ENCODE results near the gene PYGB.
"Not testable (repeated sequence)": the region's sequence is repeated elsewhere in the genome, so short reads cannot be mapped to it uniquely, and the experiment has no call there.

PYGB gene

DNA sequence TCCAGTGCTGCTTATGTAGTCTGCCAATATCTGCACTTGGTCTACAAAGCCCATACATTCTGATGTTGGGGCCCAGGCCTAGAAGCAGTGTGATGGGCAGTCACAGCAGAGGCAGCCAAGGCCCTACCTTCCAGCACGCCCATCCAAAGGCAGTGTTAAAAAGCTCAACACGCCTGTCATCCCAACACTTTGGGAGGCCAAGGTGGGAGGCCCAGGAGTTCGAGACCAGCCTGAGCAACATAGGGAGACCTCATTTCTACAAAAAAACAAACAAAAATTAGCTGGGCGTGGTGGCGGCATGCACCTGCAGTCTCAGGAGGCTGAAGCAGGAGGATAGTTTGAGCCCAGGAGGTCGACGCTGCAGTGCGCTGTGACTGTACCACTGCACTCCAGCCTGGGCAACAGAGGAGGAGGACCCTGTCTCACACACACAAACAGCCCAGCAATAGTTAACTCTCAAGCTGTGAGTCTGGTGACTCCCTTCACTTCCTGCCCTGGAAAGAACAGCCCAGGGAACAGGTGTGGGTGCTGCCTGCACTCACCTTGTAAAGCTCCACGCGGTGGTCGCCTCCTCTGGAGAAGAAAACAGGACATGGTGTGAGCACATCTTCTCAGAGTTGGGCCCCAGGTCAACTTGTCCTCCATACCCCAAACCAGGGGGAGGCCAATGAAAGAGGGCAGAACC is 68.8 kb downstream of the PYGB start:
- no peak for DNase-seq

DNA sequence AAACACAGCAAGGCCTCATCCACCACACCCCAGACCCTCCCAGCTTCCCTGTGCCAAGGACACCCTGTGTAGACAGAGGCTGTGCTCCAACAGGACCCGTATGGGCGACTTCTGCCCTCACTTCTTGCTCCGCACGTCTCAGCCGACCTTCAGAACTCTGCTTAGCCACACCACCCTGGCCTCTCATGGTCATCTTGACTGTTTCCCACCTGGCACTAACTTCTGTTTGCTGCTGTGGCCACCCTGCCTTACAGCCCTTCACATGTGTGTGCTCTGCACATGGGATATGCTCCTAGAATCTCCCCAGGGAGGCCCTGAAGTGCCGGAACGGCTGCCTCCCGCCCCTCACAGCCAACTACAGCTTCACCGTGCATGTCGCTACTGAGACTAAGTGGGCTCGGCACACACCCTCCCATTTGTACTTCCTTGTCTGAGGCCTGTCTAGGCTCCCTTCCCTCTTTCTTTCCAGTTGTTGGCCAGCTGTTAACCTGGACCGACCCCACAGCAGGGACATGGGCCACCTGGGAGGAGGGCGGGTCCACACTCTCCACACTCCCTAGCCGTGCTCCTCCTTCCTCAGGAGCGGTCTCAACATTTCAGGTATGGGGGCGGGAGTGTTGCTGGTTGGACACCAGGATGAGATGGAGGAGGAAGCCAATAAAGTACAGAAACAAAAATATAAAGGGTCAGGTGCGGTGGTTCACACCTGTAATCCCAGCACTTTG is 69.6 kb downstream of the PYGB start:
- DNase-seq: peak; percentile 81

- no peak for DNase-seq
These were observed 70.8 kb downstream of the PYGB start for GRCh38 chr20:25318471-25319240.

DNA sequence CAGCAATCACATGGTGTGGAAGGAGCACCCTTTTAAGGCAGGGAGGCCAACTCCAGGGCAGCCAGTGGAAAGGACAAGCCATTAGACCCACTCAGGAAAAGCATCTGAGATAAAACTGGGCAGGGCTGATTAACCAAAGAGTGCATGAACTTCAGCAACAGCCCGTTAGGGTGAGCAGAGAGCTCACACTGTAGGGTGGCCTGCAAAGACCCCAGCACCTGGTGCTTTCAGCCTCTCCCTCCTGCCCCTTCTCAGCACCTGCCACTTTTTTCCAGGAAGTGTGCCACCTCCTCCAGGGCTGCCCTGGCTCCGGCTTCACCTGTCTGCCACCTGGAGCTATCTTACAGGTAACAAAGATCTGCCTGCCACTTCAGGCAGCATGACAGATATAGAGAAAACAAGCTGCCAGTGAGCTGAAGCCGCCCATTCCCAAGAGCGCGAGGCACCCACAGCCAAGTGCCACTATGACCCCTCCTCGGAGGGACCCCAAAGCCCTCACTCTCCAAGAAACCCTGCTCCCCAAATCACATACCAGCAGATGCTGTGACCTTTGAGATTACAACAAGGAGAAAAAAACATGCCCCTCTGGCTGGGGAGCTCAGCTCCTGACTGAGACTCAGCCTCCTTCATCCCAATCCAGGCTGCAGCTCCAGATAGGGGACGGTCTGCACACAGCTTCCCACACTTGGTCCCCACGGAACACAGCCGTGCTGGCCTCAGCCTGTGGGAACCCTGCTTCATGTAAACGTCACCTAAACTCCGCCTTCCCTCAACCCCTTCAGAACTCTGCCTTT is 71.6 kb downstream of the PYGB start:
- DNase-seq: peak; percentile 70

- peak; percentile 47 for DNase-seq
These were observed 72.3 kb downstream of the PYGB start for GRCh38 chr20:25320035-25320800.

GRCh38 chr20:25321262-25321831 is 73.5 kb downstream of the PYGB start:
- no peak for DNase-seq

- DNase-seq: no peak
These were observed 74.1 kb downstream of the PYGB start for GRCh38 chr20:25321991-25322390.

- no peak for DNase-seq
These were observed 75.8 kb downstream of the PYGB start for GRCh38 chr20:25323496-25324246.

DNA sequence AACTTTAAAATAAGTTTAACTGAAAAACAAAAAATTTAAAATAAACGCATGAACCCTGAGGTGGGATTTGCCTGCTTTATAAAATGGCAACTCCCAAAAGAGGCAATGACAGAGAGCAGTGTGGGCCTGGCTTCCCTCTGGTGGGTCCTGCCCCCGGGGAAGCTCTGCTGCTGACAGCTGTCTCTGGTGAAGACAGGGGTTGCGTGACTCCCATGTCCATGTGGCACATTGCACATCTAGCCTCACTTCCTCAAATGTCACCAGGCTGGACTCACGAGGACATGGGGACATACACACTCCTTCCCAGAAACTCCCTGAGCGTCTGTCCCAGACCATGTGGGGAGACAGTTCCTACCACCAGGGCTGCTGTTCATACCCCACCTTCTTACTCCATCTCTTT is 76.5 kb downstream of the PYGB start:
- no peak for DNase-seq

- DNase-seq: no peak
These were observed 77.2 kb downstream of the PYGB start for GRCh38 chr20:25325073-25325472.

- no peak for DNase-seq
These were observed 78.1 kb downstream of the PYGB start for GRCh38 chr20:25325997-25326396.

DNA sequence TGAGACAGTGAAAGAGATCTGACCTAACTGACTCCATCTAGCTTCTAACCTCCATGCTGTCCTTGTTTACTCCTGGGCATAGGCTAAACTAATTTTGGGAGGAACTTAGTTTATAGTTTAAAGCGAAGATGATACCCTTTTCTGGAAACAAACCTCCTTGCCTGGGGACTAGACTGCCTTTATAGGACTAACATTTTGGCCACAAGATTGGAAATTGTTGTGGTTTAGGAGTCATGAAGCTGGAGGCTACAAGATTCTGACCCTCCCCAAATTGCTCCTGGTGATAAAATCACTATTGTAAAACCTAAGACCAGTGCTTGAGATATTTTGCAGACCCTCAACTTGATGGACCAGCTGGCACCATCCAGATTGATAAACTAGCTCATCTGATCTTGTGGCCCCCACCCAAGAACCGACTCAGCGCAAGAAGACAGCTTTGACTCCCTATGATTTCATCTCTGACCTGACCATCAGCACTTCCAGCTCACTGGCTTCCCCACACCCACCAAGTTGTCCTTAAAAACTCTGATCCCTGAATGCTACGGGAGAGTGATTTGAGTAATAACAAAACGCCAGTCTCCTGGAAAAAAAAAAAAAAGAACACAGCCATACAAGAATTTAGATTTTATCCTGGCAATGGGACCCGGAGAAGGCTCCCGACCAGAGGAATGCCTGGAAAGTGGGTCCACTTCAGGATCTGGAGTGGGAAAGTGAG is 79.8 kb downstream of the PYGB start:
- no peak for DNase-seq

DNA sequence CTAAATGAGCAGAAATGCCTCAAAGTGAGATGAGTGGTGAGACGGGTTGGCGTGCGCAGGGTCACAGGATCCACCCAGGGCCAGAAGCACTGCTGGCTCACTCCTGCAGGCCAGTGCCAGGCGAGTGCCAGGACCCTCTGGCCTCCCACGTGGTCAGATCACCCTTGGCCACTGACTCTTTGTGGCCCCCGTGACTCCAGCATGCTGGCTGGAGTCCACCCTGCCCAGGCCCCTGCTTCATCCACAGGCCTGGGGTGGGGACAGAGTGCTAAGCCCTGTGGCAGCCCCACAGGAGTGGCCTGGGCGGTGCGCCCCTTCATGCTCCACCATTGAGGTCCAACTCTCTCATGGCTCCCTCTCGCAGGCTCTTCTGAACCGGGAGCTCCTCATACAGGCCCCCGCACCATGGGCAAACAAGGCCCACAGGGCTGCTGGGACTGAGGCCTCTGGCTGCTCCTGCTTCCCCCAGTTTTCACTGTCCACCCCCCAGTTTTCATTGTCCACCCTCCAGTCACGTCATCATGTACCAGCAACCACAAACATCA is 81.1 kb downstream of the PYGB start:
- no peak for DNase-seq

DNA sequence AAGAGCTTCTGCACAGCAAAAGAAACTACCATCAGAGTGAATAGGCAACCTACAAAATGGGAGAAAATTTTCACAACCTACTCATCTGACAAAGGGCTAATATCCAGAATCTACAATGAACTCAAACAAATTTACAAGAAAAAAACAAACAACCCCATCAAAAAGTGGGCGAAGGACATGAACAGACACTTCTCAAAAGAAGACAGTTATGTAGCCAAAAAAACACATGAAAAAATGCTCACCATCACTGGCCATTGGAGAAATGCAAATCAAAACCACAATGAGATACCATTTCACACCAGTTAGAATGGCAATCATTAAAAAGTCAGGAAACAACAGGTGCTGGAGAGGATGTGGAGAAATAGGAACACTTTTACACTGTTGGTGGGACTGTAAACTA is 87.1 kb downstream of the PYGB start:
- not testable (repeated sequence) for DNase-seq

GRCh38 chr20:25336561-25337422 is 88.9 kb downstream of the PYGB start:
- no peak for DNase-seq

DNA sequence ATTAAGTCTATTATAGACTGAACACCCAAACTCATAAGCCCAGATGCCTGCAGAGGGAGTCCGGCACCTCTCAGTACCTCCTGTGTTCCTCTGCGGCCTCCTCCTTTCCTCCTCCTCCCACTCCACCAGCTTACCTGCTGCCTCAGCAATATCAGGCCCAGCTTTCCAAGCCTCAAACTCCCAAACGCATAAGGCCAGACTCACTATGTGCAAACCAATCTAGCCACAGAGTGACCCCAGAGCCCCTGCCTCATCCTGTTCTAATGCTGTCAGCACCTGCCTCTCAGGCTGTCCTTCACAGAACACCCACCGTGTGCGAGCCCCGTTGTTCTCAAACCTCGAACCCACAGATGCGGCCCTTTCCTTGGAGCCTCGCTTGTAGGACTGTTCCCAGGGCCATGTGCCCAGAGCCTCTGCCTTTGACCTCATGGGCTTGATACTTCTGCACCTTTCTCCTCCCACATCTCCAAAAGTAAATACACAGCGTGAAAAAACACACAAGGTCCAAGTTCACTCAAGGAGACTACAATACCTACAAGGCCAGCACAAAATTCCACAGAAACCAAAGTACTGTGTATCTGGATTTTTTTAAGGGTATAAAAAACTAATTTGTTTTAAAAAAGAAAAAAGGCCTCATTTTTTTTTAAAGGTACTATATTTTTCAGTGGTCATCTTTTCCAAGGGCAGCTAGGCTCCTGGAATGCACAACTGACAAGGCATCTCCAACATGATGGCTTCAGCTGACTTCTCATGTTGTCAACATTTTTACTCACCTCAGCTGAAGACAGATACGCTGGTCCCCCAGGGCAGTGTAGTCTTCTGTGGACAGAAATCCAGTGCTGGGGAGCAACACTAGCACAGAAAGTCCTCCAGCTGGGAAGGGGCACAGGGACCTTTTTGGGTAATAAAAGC is 90.5 kb downstream of the PYGB start:
- no peak for DNase-seq

DNA sequence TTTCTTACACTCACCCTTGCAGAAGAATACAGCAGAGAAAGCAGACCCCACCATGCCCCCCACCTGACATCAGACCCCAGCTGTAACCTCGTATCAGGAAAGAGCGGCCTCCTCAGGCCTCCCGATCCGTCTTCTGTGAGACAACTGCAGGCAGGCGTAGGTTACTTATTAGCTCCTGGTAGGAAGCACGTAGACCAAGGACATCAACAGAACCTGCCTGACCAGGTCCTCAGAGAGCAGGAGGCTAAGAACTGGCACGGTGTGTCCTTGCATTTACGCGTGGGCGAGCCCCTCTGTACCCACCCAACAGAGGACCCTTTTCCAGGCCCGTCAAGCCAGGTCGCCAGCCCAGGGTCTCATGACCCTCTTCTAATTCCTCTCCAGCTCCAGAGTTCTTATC is 91.7 kb downstream of the PYGB start:
- DNase-seq: no peak

DNA sequence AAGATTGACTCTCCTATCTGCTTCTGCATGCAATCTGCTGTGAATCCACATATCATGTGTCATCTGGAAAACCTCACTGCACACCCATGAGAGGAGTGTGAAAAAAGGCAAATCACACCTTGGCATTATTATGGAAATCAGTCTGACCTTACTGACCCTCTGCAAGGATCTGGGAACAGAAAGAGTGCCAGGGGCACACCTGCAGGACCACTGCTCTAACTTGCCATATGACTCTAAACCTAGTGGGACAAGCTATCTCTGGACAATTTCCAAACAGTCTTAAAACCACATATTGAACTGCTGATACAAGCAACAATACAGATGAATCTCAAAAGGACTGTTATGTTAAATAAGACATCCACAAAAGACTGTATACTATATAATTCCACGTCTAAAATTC is 92.5 kb downstream of the PYGB start:
- DNase-seq: no peak

Measured in DMS79 treated with DMSO at 0.1 percent for 48 hours (cell line).